Natural killer cell (primary cell): ENCODE data around the gene TNFAIP8L2. TPM values are rescaled to one million over a fixed set of nuclear protein-coding genes. Genes with fewer than 3 reads are reported as not detected.

Experiments
- ATAC-seq, 3 donors: fragments of 150-1000 bp in 2 of 3; fragments of 200-7000 bp in 1 of 3; cut with Tn5 transposase; 1 replicate in 1 of 3; 2 replicates in 2 of 3; pipeline ENCODE4 v1.10.0; 2021; ENCODE audit warnings: mild to moderate bottlenecking in 2 of 3, moderate library complexity in 2 of 3
- DNase-seq, 2 donors: peaks; one replicate each; pipeline versions ENCODE4 v3.0.0 to v3.0.0-alpha.2; 2013 to 2021; ENCODE audit warnings: mixed read lengths in 1 of 2
- H3K27ac ChIP-seq: one replicate; pipeline ENCODE4 v1.5.1; 2013; ENCODE audit warnings: mild to moderate bottlenecking, low read length
- H3K27me3 ChIP-seq: one replicate; pipeline ENCODE4 v1.6.1; 2013; ENCODE audit warnings: low read length; ENCODE audit not compliant: control insufficient read depth, insufficient read depth
- H3K36me3 ChIP-seq: one replicate; pipeline ENCODE4 v1.6.1; 2013; ENCODE audit warnings: low read length; ENCODE audit not compliant: control insufficient read depth, insufficient read depth
- H3K4me1 ChIP-seq: one replicate; pipeline ENCODE4 v1.6.1; 2013; ENCODE audit warnings: low read length; ENCODE audit not compliant: control insufficient read depth, insufficient read depth
- H3K4me3 ChIP-seq: one replicate; pipeline ENCODE4 v1.5.1; 2013; ENCODE audit warnings: low read length
- H3K9me3 ChIP-seq: one replicate; pipeline ENCODE4 v1.6.1; 2013; ENCODE audit warnings: low read length; ENCODE audit not compliant: control insufficient read depth, insufficient read depth
- H3K27ac Mint-ChIP-seq, 2 donors: one replicate each; pipeline ENCODE4 v1.8.0; 2022; ENCODE audit warnings: mild to moderate bottlenecking in 2 of 2, mixed read lengths in 2 of 2, moderate library complexity in 1 of 2
- H3K27me3 Mint-ChIP-seq, 2 donors: one replicate each; pipeline ENCODE4 v1.8.0; 2022; ENCODE audit warnings: low read depth in 2 of 2, mixed read lengths in 2 of 2
- H3K36me3 Mint-ChIP-seq: one replicate; pipeline ENCODE4 v1.8.0; 2022; ENCODE audit warnings: mixed read lengths
- H3K4me1 Mint-ChIP-seq, 2 donors: one replicate each; pipeline ENCODE4 v1.8.0; 2022; ENCODE audit warnings: mixed read lengths in 2 of 2
- H3K4me3 Mint-ChIP-seq: one replicate; pipeline ENCODE4 v1.8.0; 2022; ENCODE audit warnings: mild to moderate bottlenecking, moderate library complexity, mixed read lengths
- H3K9me3 Mint-ChIP-seq, 2 donors: one replicate each; pipeline ENCODE4 v1.8.0; 2022; ENCODE audit warnings: mixed read lengths in 2 of 2
- WGBS: methylation state at CpG from one replicate; pipeline ENCODE4 v1.1.7; 2013; ENCODE audit warnings: missing lambda C conversion rate; ENCODE audit not compliant: insufficient coverage; 5-methylcytosine and 5-hydroxymethylcytosine counted together
- intact Hi-C: fragments of 100-400 bp; cut with micrococcal nuclease; formaldehyde crosslinking; loops from one replicate; pipeline ENCODE4 v1.14.2; 2022
- total RNA-seq, 4 donors: library from RNA; stranded (reverse); fragments of 120-200 nt in 1 of 4; gene quantifications; one replicate each; pipeline versions ENCODE4 v1.2.3 to v1.2.4, GENCODE V29; 2013 to 2022
- TF ChIP-seq, protein P1 (sequence below): fragments of 200-600 bp; IDR thresholded peaks from one replicate; pipeline ENCODE4 v1.8.0; 2022; ENCODE audit warnings: antibody characterized with exemption

Gene TNFAIP8L2
- total RNA-seq, 3 donors from 2014 or later (not counting 1 experiment from before 2014, with no cell fraction given) = 4.8 to 14.5 (median 5.7) TPM

GRCh38 chr1:151137789-151138188 is 18.7 kb upstream of the TNFAIP8L2 start:
- ATAC-seq = no peak

DNA sequence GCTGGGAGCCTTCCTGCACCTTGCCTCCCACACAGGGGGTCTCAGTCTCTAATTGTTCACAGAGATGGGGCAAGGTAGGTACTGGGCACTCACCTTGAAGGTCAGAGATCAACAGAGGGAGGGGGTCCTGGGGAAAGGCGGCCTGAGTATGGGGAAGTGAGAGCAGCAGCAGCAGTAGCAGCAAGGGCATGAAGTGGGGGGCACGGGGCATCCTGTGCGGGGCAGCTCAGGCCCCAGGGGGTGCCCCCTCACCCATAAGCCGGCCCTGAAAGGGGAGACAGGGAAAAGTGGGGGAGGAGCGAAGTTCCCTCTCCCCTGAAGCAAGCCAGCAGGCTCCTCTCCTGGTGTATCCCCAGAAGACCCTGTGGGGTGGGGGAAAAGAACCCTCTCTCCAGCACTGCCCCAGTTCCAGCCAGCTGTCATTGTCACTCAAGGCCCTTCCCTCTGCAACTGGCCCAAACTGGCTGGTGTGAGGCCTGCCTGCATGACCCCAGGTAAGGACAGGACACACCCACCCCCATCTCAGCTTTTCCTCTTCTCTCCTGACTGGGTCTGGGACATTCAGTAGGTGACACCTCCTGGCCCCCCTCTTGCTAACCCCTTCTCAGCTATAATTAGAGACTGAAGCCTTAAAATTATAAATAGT is 13.9 kb upstream of the TNFAIP8L2 start:
- TF ChIP-seq, protein P1, sequence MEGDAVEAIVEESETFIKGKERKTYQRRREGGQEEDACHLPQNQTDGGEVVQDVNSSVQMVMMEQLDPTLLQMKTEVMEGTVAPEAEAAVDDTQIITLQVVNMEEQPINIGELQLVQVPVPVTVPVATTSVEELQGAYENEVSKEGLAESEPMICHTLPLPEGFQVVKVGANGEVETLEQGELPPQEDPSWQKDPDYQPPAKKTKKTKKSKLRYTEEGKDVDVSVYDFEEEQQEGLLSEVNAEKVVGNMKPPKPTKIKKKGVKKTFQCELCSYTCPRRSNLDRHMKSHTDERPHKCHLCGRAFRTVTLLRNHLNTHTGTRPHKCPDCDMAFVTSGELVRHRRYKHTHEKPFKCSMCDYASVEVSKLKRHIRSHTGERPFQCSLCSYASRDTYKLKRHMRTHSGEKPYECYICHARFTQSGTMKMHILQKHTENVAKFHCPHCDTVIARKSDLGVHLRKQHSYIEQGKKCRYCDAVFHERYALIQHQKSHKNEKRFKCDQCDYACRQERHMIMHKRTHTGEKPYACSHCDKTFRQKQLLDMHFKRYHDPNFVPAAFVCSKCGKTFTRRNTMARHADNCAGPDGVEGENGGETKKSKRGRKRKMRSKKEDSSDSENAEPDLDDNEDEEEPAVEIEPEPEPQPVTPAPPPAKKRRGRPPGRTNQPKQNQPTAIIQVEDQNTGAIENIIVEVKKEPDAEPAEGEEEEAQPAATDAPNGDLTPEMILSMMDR = no peak
- intact Hi-C loops = no loop called here
- no peak for DNase-seq
- Mint-ChIP-seq H3K27ac (no peak overlapping the region), H3K4me1 (peaks cover 9 to 25% of the 10 kb centered on the region in 2 donors), H3K36me3 (no peaks in the 10 kb centered on the region), H3K27me3 (peaks cover 0 to 5% of the 10 kb centered on the region in 2 donors), H3K4me3 (no peak overlapping the region), H3K9me3 (no peaks in the 10 kb centered on the region)
- no peak for ATAC-seq
- WGBS = 46% methylated on average over 4 of the region's 5 CpGs
- Histone ChIP-seq H3K36me3 (no peaks in the 10 kb centered on the region), H3K9me3 (no peaks in the 10 kb centered on the region), H3K27ac (no peak overlapping the region), H3K27me3 (peaks cover 7% of the 10 kb centered on the region), H3K4me3 (no peak overlapping the region), H3K4me1 (peaks cover 18% of the 10 kb centered on the region)

More at GRCh38 chr1:151137789-151138188, 18.7 kb upstream of the TNFAIP8L2 start:
- no peak overlapping the region for H3K4me3 ChIP-seq
- no peaks in the 10 kb centered on the region for H3K4me1 ChIP-seq
- TF ChIP-seq, protein P1 = no peak
- H3K9me3 Mint-ChIP-seq = no peaks in the 10 kb centered on the region
- DNase-seq = no peak
- no peaks in the 10 kb centered on the region for H3K36me3 Mint-ChIP-seq
- no peak overlapping the region for H3K27ac Mint-ChIP-seq
- H3K4me1 Mint-ChIP-seq = peaks cover 0 to 7% of the 10 kb centered on the region in 2 donors
- intact Hi-C loops = no loop called here
- H3K27me3 ChIP-seq = no peaks in the 10 kb centered on the region
- no peaks in the 10 kb centered on the region for H3K27me3 Mint-ChIP-seq
- 95% methylated on average over 7 of the region's 7 CpGs for WGBS
- no peak overlapping the region for H3K4me3 Mint-ChIP-seq
- no peaks in the 10 kb centered on the region for H3K9me3 ChIP-seq
- H3K27ac ChIP-seq = no peak overlapping the region
- no peaks in the 10 kb centered on the region for H3K36me3 ChIP-seq

GRCh38 chr1:151143057-151143435 is 13.4 kb upstream of the TNFAIP8L2 start:
- Mint-ChIP-seq H3K27ac (no peak overlapping the region), H3K36me3 (no peaks in the 10 kb centered on the region), H3K27me3 (peaks cover 0 to 8% of the 10 kb centered on the region in 2 donors), H3K4me1 (peaks cover 9 to 27% of the 10 kb centered on the region in 2 donors), H3K9me3 (no peaks in the 10 kb centered on the region), H3K4me3 (no peak overlapping the region)
- WGBS = 52% methylated on average over 6 of the region's 7 CpGs
- ATAC-seq (no peak), DNase-seq (no peak)
- TF ChIP-seq, protein P1 = no peak
- Histone ChIP-seq H3K27me3 (peaks cover 7% of the 10 kb centered on the region), H3K4me3 (no peak overlapping the region), H3K36me3 (no peaks in the 10 kb centered on the region), H3K4me1 (peaks cover 18% of the 10 kb centered on the region), H3K27ac (no peak overlapping the region), H3K9me3 (no peaks in the 10 kb centered on the region)
- intact Hi-C loops = no loop called here

DNA sequence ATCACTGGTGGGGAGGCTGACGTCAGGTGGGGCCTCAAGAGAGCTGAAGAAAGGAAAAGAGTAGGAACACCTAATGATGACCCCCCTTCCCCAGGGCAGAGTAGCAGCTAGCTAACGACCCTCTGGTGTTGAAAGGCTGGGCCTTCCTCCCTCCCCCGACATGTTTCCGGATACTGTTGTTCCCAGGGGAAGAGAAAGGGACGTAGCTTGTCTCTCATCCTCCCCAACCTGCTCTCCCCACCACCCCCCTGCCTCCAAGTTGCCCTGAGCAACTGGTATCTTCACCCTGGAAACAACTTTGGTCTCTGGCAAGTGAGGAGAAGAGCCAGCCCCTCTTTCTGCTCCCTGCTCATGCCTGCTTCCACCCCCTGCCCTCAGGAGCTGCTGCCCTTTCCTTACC is 12.5 kb upstream of the TNFAIP8L2 start:
- Mint-ChIP-seq H3K9me3 (no peaks in the 10 kb centered on the region), H3K36me3 (no peaks in the 10 kb centered on the region), H3K27ac (no peak overlapping the region), H3K4me1 (peaks cover 9 to 27% of the 10 kb centered on the region in 2 donors), H3K4me3 (no peak overlapping the region), H3K27me3 (peaks cover 0 to 8% of the 10 kb centered on the region in 2 donors)
- Histone ChIP-seq H3K4me1 (peaks cover 18% of the 10 kb centered on the region), H3K27ac (no peak overlapping the region), H3K9me3 (no peaks in the 10 kb centered on the region), H3K4me3 (no peak overlapping the region), H3K27me3 (peaks cover 7% of the 10 kb centered on the region), H3K36me3 (no peaks in the 10 kb centered on the region)
- TF ChIP-seq, protein P1 = no peak
- 82% methylated on average over 4 of the region's 5 CpGs for WGBS
- ATAC-seq = no peak
- intact Hi-C loops = no loop called here
- no peak for DNase-seq
